ENCODE results near the gene FAT2. TPM values are rescaled to one million over a fixed set of nuclear protein-coding genes. Genes with fewer than 3 reads are reported as not detected.

The FAT2 gene
- polyA plus RNA-seq, 3 donors, result not detected

DNA sequence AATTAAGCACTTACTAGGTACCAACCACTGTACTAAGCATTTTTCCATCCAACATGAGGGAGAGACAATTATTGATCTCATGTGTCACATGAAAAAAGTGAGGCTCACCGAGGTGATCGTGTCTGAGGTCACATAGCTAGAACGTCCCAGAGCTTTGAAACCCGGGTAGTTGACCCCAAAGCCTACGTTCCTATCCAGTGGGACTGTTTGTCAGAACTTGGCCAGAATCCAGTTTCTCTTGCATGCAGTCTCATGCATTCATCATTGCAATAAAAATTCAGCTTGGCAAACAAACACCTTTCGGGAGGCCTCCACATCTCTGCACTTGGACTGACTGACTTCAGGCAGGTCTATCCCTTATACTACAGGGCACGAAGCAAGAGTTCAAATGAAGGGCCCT lies 23.4 kb upstream of the FAT2 start:
- no peak overlapping the region for H3K9ac ChIP-seq (ENCODE audit: insufficient read depth, low read length, poor library complexity, severe bottlenecking)
- peaks cover 3 to 8% (median 6%) of the 10 kb centered on the region in 3 donors for H3K27me3 Mint-ChIP-seq (ENCODE audit: low read depth in 3 of 3)
- H3K36me3 ChIP-seq (replicated peaks in 1 of 2; ENCODE audit: control insufficient read depth in 1 of 2, insufficient read depth in 2 of 2, low read length in 2 of 2), result no peaks in the 10 kb centered on the region
- H3K27me3 ChIP-seq (ENCODE audit: control insufficient read depth in 2 of 2, insufficient read depth in 2 of 2, low read length in 2 of 2), result no peaks in the 10 kb centered on the region
- H3K4me1 ChIP-seq (ENCODE audit: control insufficient read depth in 1 of 2, insufficient read depth in 2 of 2, low read length in 2 of 2), result no peaks in the 10 kb centered on the region
- no peak overlapping the region for H3K4me2 ChIP-seq (replicated peaks; ENCODE audit: extremely low read depth, low read length, poor library complexity, severe bottlenecking)
- no peaks in the 10 kb centered on the region for H3K36me3 Mint-ChIP-seq
- no peak for DNase-seq
- no peak overlapping the region for H3K4me3 ChIP-seq (replicated peaks in 1 of 3; ENCODE audit: low read depth in 2 of 3, low read length in 3 of 3)
- H3K9me3 ChIP-seq (replicated peaks in 1 of 2; ENCODE audit: control insufficient read depth in 1 of 2, insufficient read depth in 1 of 2, low read length in 2 of 2), result no peaks in the 10 kb centered on the region
- no peak overlapping the region for H3K4me3 Mint-ChIP-seq
- no peaks in the 10 kb centered on the region for H3K79me2 ChIP-seq (ENCODE audit: insufficient read depth, low read length)
- H3K27ac Mint-ChIP-seq, result no peak overlapping the region
- peaks cover 0 to 1% (median 0%) of the 10 kb centered on the region in 7 donors for H3K9me3 Mint-ChIP-seq
- intact Hi-C loops (cut with micrococcal nuclease), result no loop called here
- TF ChIP-seq, protein P1, sequence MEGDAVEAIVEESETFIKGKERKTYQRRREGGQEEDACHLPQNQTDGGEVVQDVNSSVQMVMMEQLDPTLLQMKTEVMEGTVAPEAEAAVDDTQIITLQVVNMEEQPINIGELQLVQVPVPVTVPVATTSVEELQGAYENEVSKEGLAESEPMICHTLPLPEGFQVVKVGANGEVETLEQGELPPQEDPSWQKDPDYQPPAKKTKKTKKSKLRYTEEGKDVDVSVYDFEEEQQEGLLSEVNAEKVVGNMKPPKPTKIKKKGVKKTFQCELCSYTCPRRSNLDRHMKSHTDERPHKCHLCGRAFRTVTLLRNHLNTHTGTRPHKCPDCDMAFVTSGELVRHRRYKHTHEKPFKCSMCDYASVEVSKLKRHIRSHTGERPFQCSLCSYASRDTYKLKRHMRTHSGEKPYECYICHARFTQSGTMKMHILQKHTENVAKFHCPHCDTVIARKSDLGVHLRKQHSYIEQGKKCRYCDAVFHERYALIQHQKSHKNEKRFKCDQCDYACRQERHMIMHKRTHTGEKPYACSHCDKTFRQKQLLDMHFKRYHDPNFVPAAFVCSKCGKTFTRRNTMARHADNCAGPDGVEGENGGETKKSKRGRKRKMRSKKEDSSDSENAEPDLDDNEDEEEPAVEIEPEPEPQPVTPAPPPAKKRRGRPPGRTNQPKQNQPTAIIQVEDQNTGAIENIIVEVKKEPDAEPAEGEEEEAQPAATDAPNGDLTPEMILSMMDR (IDR thresholded peaks at IDR 0.05), result no peak
- H3K4me1 Mint-ChIP-seq, result peaks cover 5% of the 10 kb centered on the region
- H3K27ac ChIP-seq (ENCODE audit: low read depth in 1 of 2, low read length in 2 of 2), result no peak overlapping the region
- H4K20me1 ChIP-seq (ENCODE audit: insufficient read depth, low read length), result no peaks in the 10 kb centered on the region
- 88% methylated on average over 5 of the region's 7 CpGs for WGBS (ENCODE audit: insufficient coverage)
- no peak overlapping the region for H2AFZ ChIP-seq (ENCODE audit: insufficient read depth, low read depth, low read length, poor library complexity, severe bottlenecking)

DNA sequence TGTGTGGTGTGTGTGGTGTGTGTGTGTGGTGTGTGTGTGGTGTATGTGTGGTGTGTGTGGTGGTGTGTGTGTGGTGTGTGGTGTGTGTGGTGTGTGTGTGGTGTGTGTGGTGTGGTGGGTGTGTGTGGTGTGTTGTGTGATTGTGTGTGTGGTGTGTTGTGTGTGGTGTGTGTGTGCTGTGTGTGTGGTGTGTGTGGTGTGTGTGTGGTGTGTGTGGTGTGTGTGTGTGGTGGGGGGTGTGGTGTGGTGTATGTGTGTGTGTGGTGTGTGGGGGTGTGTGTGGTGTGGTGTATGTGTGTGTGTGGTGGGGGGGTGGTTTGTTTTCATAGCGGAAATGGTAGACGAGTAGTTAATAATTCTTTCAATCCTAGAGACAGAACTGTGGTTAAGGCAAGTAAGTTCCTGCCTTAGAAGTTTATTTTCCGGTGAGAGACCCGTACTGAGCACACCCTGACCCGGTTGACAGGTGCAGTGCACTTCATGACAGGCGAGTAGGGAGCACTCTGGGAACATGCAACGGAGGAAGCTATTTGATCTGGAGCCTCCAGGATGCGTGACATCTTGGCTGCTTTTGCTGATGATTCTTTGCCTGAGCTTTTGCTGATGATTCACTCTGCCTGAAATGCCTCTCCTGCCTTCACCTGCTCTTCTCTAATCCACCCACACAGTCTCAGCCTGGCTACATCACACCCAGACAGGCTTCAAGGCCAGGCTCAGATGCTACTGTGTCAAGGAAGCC lies 21.7 kb upstream of the FAT2 start:
- intact Hi-C loops (cut with micrococcal nuclease), result no loop called here
- Histone ChIP-seq H3K9me3 (replicated peaks in 1 of 2; ENCODE audit: control insufficient read depth in 1 of 2, insufficient read depth in 1 of 2, low read length in 2 of 2) (no peaks in the 10 kb centered on the region), H3K4me1 (ENCODE audit: control insufficient read depth in 1 of 2, insufficient read depth in 2 of 2, low read length in 2 of 2) (no peaks in the 10 kb centered on the region), H3K9ac (ENCODE audit: insufficient read depth, low read length, poor library complexity, severe bottlenecking) (no peak overlapping the region), H2AFZ (ENCODE audit: insufficient read depth, low read depth, low read length, poor library complexity, severe bottlenecking) (no peak overlapping the region), H3K27me3 (ENCODE audit: control insufficient read depth in 2 of 2, insufficient read depth in 2 of 2, low read length in 2 of 2) (no peaks in the 10 kb centered on the region), H3K4me3 (replicated peaks in 1 of 3; ENCODE audit: low read depth in 2 of 3, low read length in 3 of 3) (no peak overlapping the region), H4K20me1 (ENCODE audit: insufficient read depth, low read length) (no peaks in the 10 kb centered on the region), H3K79me2 (ENCODE audit: insufficient read depth, low read length) (no peaks in the 10 kb centered on the region), H3K4me2 (replicated peaks; ENCODE audit: extremely low read depth, low read length, poor library complexity, severe bottlenecking) (no peak overlapping the region), H3K36me3 (replicated peaks in 1 of 2; ENCODE audit: control insufficient read depth in 1 of 2, insufficient read depth in 2 of 2, low read length in 2 of 2) (no peaks in the 10 kb centered on the region), H3K27ac (ENCODE audit: low read depth in 1 of 2, low read length in 2 of 2) (no peak overlapping the region)
- Mint-ChIP-seq H3K36me3 (no peaks in the 10 kb centered on the region), H3K27me3 (ENCODE audit: low read depth in 3 of 3) (peaks cover 4 to 9% (median 8%) of the 10 kb centered on the region in 3 donors), H3K27ac (no peak overlapping the region), H3K4me3 (no peak overlapping the region), H3K9me3 (no peaks in the 10 kb centered on the region), H3K4me1 (peaks cover 5% of the 10 kb centered on the region)
- WGBS (ENCODE audit: insufficient coverage), result 5% methylated on average over 7 of the region's 8 CpGs
- no peak for DNase-seq
- TF ChIP-seq, protein P1 (IDR thresholded peaks at IDR 0.05), result no peak
